Retinal pigment epithelial cell (primary cell): ENCODE results near the gene NEDD4L.

Experiments
- DNase-seq: peaks from one replicate; pipeline ENCODE4 v3.0.0-alpha.2; 2010; ENCODE audit warnings: low read depth
- H3K4me3 ChIP-seq: 2 replicates; pipeline ENCODE4 v1.5.1; 2011; ENCODE audit warnings: mild to moderate bottlenecking, low read length, control low read depth, moderate library complexity
- CTCF ChIP-seq: conservative IDR thresholded peaks from 2 replicates; pipeline ENCODE4 v1.5.1; 2011; ENCODE audit warnings: low read depth, low read length, control low read depth, inconsistent platforms

Gene NEDD4L

GRCh38 chr18:58397385-58398132 is 353.5 kb downstream of the NEDD4L start:
- no peak for DNase-seq
- no peak overlapping the region for H3K4me3 ChIP-seq
- TF ChIP-seq CTCF, result no peak

GRCh38 chr18:58398648-58399398 is 354.8 kb downstream of the NEDD4L start:
- no peak for DNase-seq
- no peak overlapping the region for H3K4me3 ChIP-seq
- TF ChIP-seq CTCF, result no peak

GRCh38 chr18:58400331-58400870 is 356.4 kb downstream of the NEDD4L start:
- no peak overlapping the region for H3K4me3 ChIP-seq
- DNase-seq, result no peak
- no peak for TF ChIP-seq CTCF

GRCh38 chr18:58401191-58401590 is 357.2 kb downstream of the NEDD4L start:
- H3K4me3 ChIP-seq, result no peak overlapping the region
- TF ChIP-seq CTCF, result no peak
- no peak for DNase-seq

- peak; percentile 21 for DNase-seq
- peak; percentile 16 for TF ChIP-seq CTCF
- H3K4me3 ChIP-seq, result no peak overlapping the region
Measured at GRCh38 chr18:58402247-58402646, 358.2 kb downstream of the NEDD4L start.

GRCh38 chr18:58402951-58403702 is 359.1 kb downstream of the NEDD4L start:
- no peak for DNase-seq
- TF ChIP-seq CTCF, result no peak
- no peak overlapping the region for H3K4me3 ChIP-seq
